GM18505 (cell line): ENCODE data around the gene C1orf50.

Experiments
- ATAC-seq: cut with Tn5 transposase; IDR thresholded peaks from one replicate; pipeline ENCODE4 v1.9.1; 2021; ENCODE audit not compliant: unreplicated experiment
- POLR2A ChIP-seq: IDR thresholded peaks from 4 replicates; pipeline ENCODE4 v1.6.1; 2011; ENCODE audit warnings: borderline replicate concordance; ENCODE audit not compliant: insufficient read depth, insufficient read length; ENCODE audit errors: extremely low read depth

The C1orf50 gene

GRCh38 chr1:42817976-42818375 lies 50.9 kb downstream of the C1orf50 start:
- TF ChIP-seq POLR2A = no peak
- ATAC-seq = no peak

GRCh38 chr1:42820813-42821212 lies 53.8 kb downstream of the C1orf50 start:
- no peak for ATAC-seq
- TF ChIP-seq POLR2A = no peak

- no peak for ATAC-seq
- TF ChIP-seq POLR2A = no peak
These were observed 54.6 kb downstream of the C1orf50 start for GRCh38 chr1:42821690-42822089.

GRCh38 chr1:42822800-42823392 lies 55.8 kb downstream of the C1orf50 start:
- no peak for TF ChIP-seq POLR2A
- no peak for ATAC-seq

- no peak for TF ChIP-seq POLR2A
- ATAC-seq = no peak
These were observed 57.5 kb downstream of the C1orf50 start for GRCh38 chr1:42824481-42825035.

GRCh38 chr1:42825036-42825851 lies 58.2 kb downstream of the C1orf50 start:
- TF ChIP-seq POLR2A = no peak
- ATAC-seq = no peak
